Lung (tissue), 12 donors: ENCODE results near the gene KCNA3. TPM values are rescaled to one million over a fixed set of nuclear protein-coding genes. Genes with fewer than 3 reads are reported as not detected.

ENCODE experiments used
- ATAC-seq: fragments of 200-7000 bp; cut with Tn5 transposase; one replicate; pipeline ENCODE4 v1.9.1; 2020; ENCODE audit warnings: moderate number of reproducible peaks; ENCODE audit not compliant: insufficient read depth, low FRiP score
- DNase-seq, 3 donors: peaks; one replicate each; pipeline ENCODE4 v3.0.0-alpha.2; 2013 to 2017
- H3K27ac ChIP-seq, 2 donors: one replicate each; pipeline ENCODE4 v1.5.1; 2013; ENCODE audit warnings: mild to moderate bottlenecking in 2 of 2, moderate library complexity in 2 of 2, control low read depth in 1 of 2, inconsistent platforms in 1 of 2, low read depth in 1 of 2, low read length in 1 of 2
- H3K27me3 ChIP-seq, 3 donors: one replicate each; pipeline ENCODE4 v1.5.1; 2013; ENCODE audit warnings: low read length in 2 of 3; ENCODE audit not compliant: control insufficient read depth in 3 of 3, insufficient read depth in 3 of 3
- H3K36me3 ChIP-seq, 4 donors: one replicate each; pipeline ENCODE4 v1.5.1; 2013; ENCODE audit warnings: low read length in 4 of 4, mild to moderate bottlenecking in 1 of 4, moderate library complexity in 1 of 4; ENCODE audit not compliant: control insufficient read depth in 4 of 4, insufficient read depth in 4 of 4
- H3K4me1 ChIP-seq, 5 donors: one replicate each; pipeline ENCODE4 v1.5.1; 2013; ENCODE audit warnings: low read length in 5 of 5, mild to moderate bottlenecking in 2 of 5, moderate library complexity in 1 of 5; ENCODE audit not compliant: control insufficient read depth in 5 of 5, insufficient read depth in 5 of 5
- H3K4me3 ChIP-seq: one replicate; pipeline ENCODE4 v1.5.1; 2013; ENCODE audit warnings: mild to moderate bottlenecking, control low read depth, moderate library complexity
- H3K9ac ChIP-seq, 2 donors: one replicate each; pipeline ENCODE4 v1.5.1; 2013; ENCODE audit warnings: low read length in 2 of 2, control low read depth in 1 of 2; ENCODE audit not compliant: insufficient read depth in 1 of 2
- H3K9me3 ChIP-seq, 4 donors: one replicate each; pipeline ENCODE4 v1.5.1; 2013; ENCODE audit warnings: low read length in 3 of 4, mild to moderate bottlenecking in 1 of 4, moderate library complexity in 1 of 4; ENCODE audit not compliant: control insufficient read depth in 4 of 4, insufficient read depth in 3 of 4
- WGBS, 2 donors: extraction: QIAGEN DNeasy Blood & Tissue Kit; methylation state at CpG; one replicate each; pipeline ENCODE4 v1.1.7; 2013; 5-methylcytosine and 5-hydroxymethylcytosine counted together
- polyA plus RNA-seq, 2 donors: library from polyadenylated mRNA; stranded (reverse); fragments of 200-250 nt; gene quantifications; one replicate each; pipeline ENCODE4 v1.2.1, GENCODE V29; 2013
- total RNA-seq, 2 donors: library from RNA; depleted of rRNA in 1 of 2; stranded (reverse); fragments of >200 nt in 1 of 2; gene quantifications; one replicate each; pipeline ENCODE4 v1.2.1, GENCODE V29; 2014 to 2021
- TF ChIP-seq, protein P1 (sequence below): IDR thresholded peaks from 2 replicates; pipeline ENCODE4 v1.5.1; 2012; ENCODE audit warnings: mild to moderate bottlenecking; ENCODE audit errors: control extremely low read depth, extremely low read depth
- donor health status: control.
- donor health status: control.
- donor health status: Bipolar disorder and iron deficiency.
- donor health status: healthy.
- donor health status: DM: yes; HTN: yes; CAD: no.

The KCNA3 gene
- total and polyA plus RNA-seq, 4 donors, result 0.75 to 10.2 (median 3.9) TPM

DNA sequence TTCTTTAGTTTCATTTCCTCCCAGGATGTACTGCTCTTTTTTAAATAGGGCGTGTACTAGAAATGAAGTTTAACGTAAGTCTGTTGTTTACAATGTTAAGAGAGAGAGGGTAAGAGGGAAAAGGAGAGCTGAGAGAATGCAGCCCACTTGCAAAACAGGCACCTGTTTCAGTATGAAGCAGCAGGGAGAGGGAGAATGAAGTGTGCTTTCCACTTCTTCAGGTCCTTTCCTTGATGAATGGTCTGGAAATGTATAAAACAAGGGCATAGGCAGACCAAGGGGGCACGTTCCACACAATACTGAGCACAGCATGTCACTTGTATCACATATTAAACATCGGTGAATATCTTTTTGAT is 2.0 kb downstream of the KCNA3 start:
- ATAC-seq, result no peak
- Histone ChIP-seq H3K9me3 (peaks cover 0 to 8% (median 0%) of the 10 kb centered on the region in 4 donors), H3K27me3 (peaks cover 0 to 69% (median 40%) of the 10 kb centered on the region in 3 donors), H3K27ac (peak overlapping the region in 1 of 2 donors; percentile 16), H3K4me3 (no peak overlapping the region), H3K36me3 (no peaks in the 10 kb centered on the region), H3K4me1 (peaks cover 0 to 14% (median 5%) of the 10 kb centered on the region in 5 donors), H3K9ac (no peak overlapping the region)
- DNase-seq, result no peak
- 14 to 15% methylated on average over 4 of the region's 4 CpGs for WGBS, 2 donors
- TF ChIP-seq, protein P1, sequence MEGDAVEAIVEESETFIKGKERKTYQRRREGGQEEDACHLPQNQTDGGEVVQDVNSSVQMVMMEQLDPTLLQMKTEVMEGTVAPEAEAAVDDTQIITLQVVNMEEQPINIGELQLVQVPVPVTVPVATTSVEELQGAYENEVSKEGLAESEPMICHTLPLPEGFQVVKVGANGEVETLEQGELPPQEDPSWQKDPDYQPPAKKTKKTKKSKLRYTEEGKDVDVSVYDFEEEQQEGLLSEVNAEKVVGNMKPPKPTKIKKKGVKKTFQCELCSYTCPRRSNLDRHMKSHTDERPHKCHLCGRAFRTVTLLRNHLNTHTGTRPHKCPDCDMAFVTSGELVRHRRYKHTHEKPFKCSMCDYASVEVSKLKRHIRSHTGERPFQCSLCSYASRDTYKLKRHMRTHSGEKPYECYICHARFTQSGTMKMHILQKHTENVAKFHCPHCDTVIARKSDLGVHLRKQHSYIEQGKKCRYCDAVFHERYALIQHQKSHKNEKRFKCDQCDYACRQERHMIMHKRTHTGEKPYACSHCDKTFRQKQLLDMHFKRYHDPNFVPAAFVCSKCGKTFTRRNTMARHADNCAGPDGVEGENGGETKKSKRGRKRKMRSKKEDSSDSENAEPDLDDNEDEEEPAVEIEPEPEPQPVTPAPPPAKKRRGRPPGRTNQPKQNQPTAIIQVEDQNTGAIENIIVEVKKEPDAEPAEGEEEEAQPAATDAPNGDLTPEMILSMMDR, result no peak

DNA sequence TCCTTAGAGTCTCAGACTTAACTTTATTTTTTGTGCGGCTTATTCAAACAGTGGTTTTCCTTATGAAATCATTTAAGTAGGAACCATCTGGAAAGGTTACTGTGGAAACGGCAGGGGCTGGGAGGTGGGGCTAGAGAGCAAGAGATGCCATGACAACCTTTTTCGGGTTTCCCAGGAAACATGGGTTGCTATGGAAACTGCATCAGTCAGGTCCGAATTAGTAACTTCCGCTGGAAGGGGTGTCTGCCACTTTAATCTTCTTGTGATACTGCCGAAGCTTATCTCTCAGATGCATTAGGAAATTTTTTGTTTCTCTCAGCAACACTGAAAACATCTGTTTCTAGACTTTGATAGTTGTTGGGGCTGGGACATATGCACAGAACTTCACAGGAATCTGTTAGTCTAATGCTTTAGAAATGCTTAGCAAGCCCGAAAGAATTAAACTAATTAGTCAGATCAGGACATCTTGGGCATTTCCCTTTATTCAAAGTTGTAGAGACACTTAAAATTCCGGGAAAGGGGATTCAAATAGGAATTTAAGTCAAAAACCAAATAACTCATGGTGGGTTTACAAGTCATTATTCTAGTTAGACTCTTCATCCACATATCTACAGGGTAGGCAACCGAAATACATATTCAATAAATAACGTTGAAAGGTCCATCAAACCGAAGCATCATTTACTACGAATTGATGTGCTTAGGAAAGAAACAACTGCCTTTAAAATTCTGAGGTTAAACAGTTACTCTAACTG is 2.6 kb downstream of the KCNA3 start:
- peaks cover 0 to 8% (median 0%) of the 10 kb centered on the region in 4 donors for H3K9me3 ChIP-seq
- no peak overlapping the region for H3K9ac ChIP-seq
- DNase-seq, result peak; percentile 18 to 51 (median 48)
- no peak overlapping the region for H3K27ac ChIP-seq
- H3K4me1 ChIP-seq, result peaks cover 0 to 14% (median 5%) of the 10 kb centered on the region in 5 donors
- no peak overlapping the region for H3K4me3 ChIP-seq
- H3K36me3 ChIP-seq, result no peaks in the 10 kb centered on the region
- TF ChIP-seq, protein P1, result no peak
- ATAC-seq, result no peak
- peaks cover 0 to 66% (median 40%) of the 10 kb centered on the region in 3 donors for H3K27me3 ChIP-seq
- WGBS, 2 donors, result 14 to 22% methylated on average over 12 of the region's 12 CpGs

DNA sequence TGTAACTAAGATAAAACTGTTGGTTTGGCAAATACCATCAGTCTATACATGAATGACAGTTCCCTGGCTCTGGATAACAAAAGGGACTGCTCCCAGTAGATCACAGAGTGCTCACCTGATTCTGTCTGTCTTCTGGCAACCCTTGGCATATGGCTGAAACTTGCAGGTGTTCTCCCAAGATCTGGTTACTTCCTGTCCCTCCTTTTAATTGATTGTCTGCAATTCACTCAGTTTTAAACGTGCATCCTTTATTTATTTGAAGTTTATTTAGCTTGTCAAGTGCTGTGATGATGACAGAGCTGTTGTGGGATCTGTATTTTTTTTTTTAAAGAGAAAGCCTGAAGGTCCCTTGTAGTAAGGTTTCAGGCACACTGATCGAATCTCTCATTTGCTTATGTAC is 3.4 kb downstream of the KCNA3 start:
- H3K27me3 ChIP-seq, result peaks cover 0 to 63% (median 39%) of the 10 kb centered on the region in 3 donors

More for the DNA sequence above, 3.4 kb downstream of the KCNA3 start:
- Histone ChIP-seq H3K4me3 (no peak overlapping the region), H3K9me3 (peaks cover 0 to 8% (median 0%) of the 10 kb centered on the region in 4 donors), H3K36me3 (no peaks in the 10 kb centered on the region), H3K27ac (no peak overlapping the region), H3K9ac (no peak overlapping the region), H3K4me1 (peaks cover 0 to 14% (median 5%) of the 10 kb centered on the region in 5 donors)
- DNase-seq (no peak), ATAC-seq (no peak)
- 40 to 48% methylated on average over 2 of the region's 2 CpGs for WGBS, 2 donors
- TF ChIP-seq, protein P1, result no peak
